ACC112 (cell line): ENCODE measurements around the gene KAZALD1.
"Not testable (repeated sequence)": the region's sequence is repeated elsewhere in the genome, so short reads cannot be mapped to it uniquely, and the experiment has no call there.

Experiments
- H2AFZ ChIP-seq: fragments of 200-600 bp; sonication (generic); one replicate; pipeline ENCODE4 v1.6.0; 2017; ENCODE audit warnings: antibody characterized with exemption, low read length; ENCODE audit not compliant: unreplicated experiment
- H3K27ac ChIP-seq: fragments of 200-600 bp; sonication (generic); 2 replicates; pipeline ENCODE4 v1.5.1; 2014; ENCODE audit warnings: low read depth, mild to moderate bottlenecking, antibody characterized with exemption, low read length, moderate library complexity
- H3K27me3 ChIP-seq: fragments of 200-600 bp; sonication (generic); 2 replicates; pipeline ENCODE4 v1.6.1; 2014; ENCODE audit warnings: mild to moderate bottlenecking, antibody characterized with exemption, low read length, moderate library complexity, mixed read lengths; ENCODE audit not compliant: insufficient read depth
- H3K36me3 ChIP-seq: fragments of 200-600 bp; sonication (generic); 2 replicates; pipeline ENCODE4 v1.6.1; 2016; ENCODE audit warnings: mild to moderate bottlenecking, antibody characterized with exemption, low read length, moderate library complexity, mixed read lengths; ENCODE audit not compliant: insufficient read depth
- H3K4me1 ChIP-seq: fragments of 200-600 bp; sonication (generic); one replicate; pipeline ENCODE4 v1.6.1; 2016; ENCODE audit warnings: low read length, mixed read lengths; ENCODE audit not compliant: insufficient read depth, unreplicated experiment, control insufficient read depth
- H3K4me3 ChIP-seq: fragments of 200-600 bp; sonication (generic); 2 replicates; pipeline ENCODE4 v1.5.1; 2014; ENCODE audit warnings: mild to moderate bottlenecking, low read depth, low read length
- H3K79me2 ChIP-seq: fragments of 200-600 bp; sonication (generic); one replicate; pipeline ENCODE4 v1.6.0; 2016; ENCODE audit warnings: low read length; ENCODE audit not compliant: control insufficient read depth, unreplicated experiment, insufficient read depth

Gene KAZALD1

GRCh38 chr10:101031796-101032636, 29.8 kb upstream of the KAZALD1 start:
- peaks cover 25% of the 10 kb centered on the region for H3K79me2 ChIP-seq
- H2AFZ ChIP-seq = peak overlapping the region; percentile 82
- H3K27ac ChIP-seq = peak overlapping the region; percentile 98
- no peaks in the 10 kb centered on the region for H3K27me3 ChIP-seq
- peaks cover 4% of the 10 kb centered on the region; the same call in 1 of the 2 replicates for H3K36me3 ChIP-seq
- H3K4me1 ChIP-seq = peaks cover 12% of the 10 kb centered on the region
- peak overlapping the region; percentile 99 for H3K4me3 ChIP-seq

GRCh38 chr10:101032637-101033224, 29.1 kb upstream of the KAZALD1 start:
- peak overlapping the region; percentile 99 for H3K4me3 ChIP-seq
- peak overlapping the region; percentile 71 for H2AFZ ChIP-seq
- H3K4me1 ChIP-seq = peaks cover 12% of the 10 kb centered on the region
- H3K36me3 ChIP-seq = peaks cover 10% of the 10 kb centered on the region; the same call in 1 of the 2 replicates
- H3K79me2 ChIP-seq = peaks cover 25% of the 10 kb centered on the region
- peak overlapping the region; percentile 98 for H3K27ac ChIP-seq
- H3K27me3 ChIP-seq = no peaks in the 10 kb centered on the region

- Histone ChIP-seq H3K79me2 (peaks cover 25% of the 10 kb centered on the region), H3K4me3 (peak overlapping the region; percentile 99), H3K27ac (peak overlapping the region; percentile 98), H3K27me3 (no peaks in the 10 kb centered on the region), H3K36me3 (peaks cover 10% of the 10 kb centered on the region; the same call in 1 of the 2 replicates), H3K4me1 (peaks cover 12% of the 10 kb centered on the region), H2AFZ (no peak overlapping the region)
These were observed 28.5 kb upstream of the KAZALD1 start for GRCh38 chr10:101033276-101033675.

GRCh38 chr10:101034404-101034803, 27.4 kb upstream of the KAZALD1 start:
- not testable (repeated sequence) for H3K27ac ChIP-seq, H3K27me3 ChIP-seq, H3K4me3 ChIP-seq, H2AFZ ChIP-seq
- Histone ChIP-seq H3K36me3 (peaks cover 10% of the 10 kb centered on the region; the same call in 1 of the 2 replicates), H3K4me1 (peaks cover 12% of the 10 kb centered on the region), H3K79me2 (peaks cover 25% of the 10 kb centered on the region)

- H3K27ac ChIP-seq = no peak overlapping the region
- peaks cover 25% of the 10 kb centered on the region for H3K79me2 ChIP-seq
- peaks cover 12% of the 10 kb centered on the region for H3K4me1 ChIP-seq
- peaks cover 10% of the 10 kb centered on the region; the same call in 1 of the 2 replicates for H3K36me3 ChIP-seq
- no peak overlapping the region for H3K4me3 ChIP-seq
- no peaks in the 10 kb centered on the region for H3K27me3 ChIP-seq
- no peak overlapping the region for H2AFZ ChIP-seq
These were observed 26.5 kb upstream of the KAZALD1 start for GRCh38 chr10:101035314-101035713.

GRCh38 chr10:101035916-101036702, 25.7 kb upstream of the KAZALD1 start:
- Histone ChIP-seq H3K36me3 (peaks cover 10% of the 10 kb centered on the region; the same call in 1 of the 2 replicates), H3K27me3 (no peaks in the 10 kb centered on the region), H2AFZ (no peak overlapping the region), H3K27ac (no peak overlapping the region), H3K4me3 (no peak overlapping the region), H3K79me2 (peaks cover 25% of the 10 kb centered on the region), H3K4me1 (peaks cover 7% of the 10 kb centered on the region)

- peaks cover 10% of the 10 kb centered on the region; the same call in 1 of the 2 replicates for H3K36me3 ChIP-seq
- no peaks in the 10 kb centered on the region for H3K27me3 ChIP-seq
- H3K79me2 ChIP-seq = peaks cover 25% of the 10 kb centered on the region
- H3K27ac ChIP-seq = no peak overlapping the region
- no peak overlapping the region for H2AFZ ChIP-seq
- H3K4me1 ChIP-seq = peaks cover 7% of the 10 kb centered on the region
- no peak overlapping the region for H3K4me3 ChIP-seq
These were observed 25.1 kb upstream of the KAZALD1 start for GRCh38 chr10:101036726-101037125.

- H3K27me3 ChIP-seq = no peaks in the 10 kb centered on the region
These were observed 23.3 kb upstream of the KAZALD1 start for GRCh38 chr10:101038484-101038883.

GRCh38 chr10:101040061-101040460, 21.7 kb upstream of the KAZALD1 start:
- Histone ChIP-seq H3K4me3 (no peak overlapping the region), H3K79me2 (peaks cover 6% of the 10 kb centered on the region), H3K27ac (no peak overlapping the region), H2AFZ (no peak overlapping the region), H3K27me3 (no peaks in the 10 kb centered on the region), H3K36me3 (peaks cover 7% of the 10 kb centered on the region; the same call in 1 of the 2 replicates), H3K4me1 (peaks cover 16% of the 10 kb centered on the region)

More at GRCh38 chr10:101038484-101038883, 23.3 kb upstream of the KAZALD1 start:
- peaks cover 10% of the 10 kb centered on the region; the same call in 1 of the 2 replicates for H3K36me3 ChIP-seq
- H2AFZ ChIP-seq = no peak overlapping the region
- H3K79me2 ChIP-seq = peaks cover 17% of the 10 kb centered on the region
- peaks cover 9% of the 10 kb centered on the region for H3K4me1 ChIP-seq
- no peak overlapping the region for H3K4me3 ChIP-seq
- H3K27ac ChIP-seq = no peak overlapping the region

GRCh38 chr10:101040851-101041250, 20.9 kb upstream of the KAZALD1 start:
- H3K36me3 ChIP-seq = peaks cover 6% of the 10 kb centered on the region; the same call in 1 of the 2 replicates
- no peak overlapping the region for H2AFZ ChIP-seq
- H3K27ac ChIP-seq = no peak overlapping the region
- H3K27me3 ChIP-seq = no peaks in the 10 kb centered on the region
- H3K4me3 ChIP-seq = no peak overlapping the region
- no peaks in the 10 kb centered on the region for H3K79me2 ChIP-seq
- H3K4me1 ChIP-seq = peaks cover 16% of the 10 kb centered on the region
